Measurements from ENCODE around the gene SGMS1.

Gene SGMS1

DNA sequence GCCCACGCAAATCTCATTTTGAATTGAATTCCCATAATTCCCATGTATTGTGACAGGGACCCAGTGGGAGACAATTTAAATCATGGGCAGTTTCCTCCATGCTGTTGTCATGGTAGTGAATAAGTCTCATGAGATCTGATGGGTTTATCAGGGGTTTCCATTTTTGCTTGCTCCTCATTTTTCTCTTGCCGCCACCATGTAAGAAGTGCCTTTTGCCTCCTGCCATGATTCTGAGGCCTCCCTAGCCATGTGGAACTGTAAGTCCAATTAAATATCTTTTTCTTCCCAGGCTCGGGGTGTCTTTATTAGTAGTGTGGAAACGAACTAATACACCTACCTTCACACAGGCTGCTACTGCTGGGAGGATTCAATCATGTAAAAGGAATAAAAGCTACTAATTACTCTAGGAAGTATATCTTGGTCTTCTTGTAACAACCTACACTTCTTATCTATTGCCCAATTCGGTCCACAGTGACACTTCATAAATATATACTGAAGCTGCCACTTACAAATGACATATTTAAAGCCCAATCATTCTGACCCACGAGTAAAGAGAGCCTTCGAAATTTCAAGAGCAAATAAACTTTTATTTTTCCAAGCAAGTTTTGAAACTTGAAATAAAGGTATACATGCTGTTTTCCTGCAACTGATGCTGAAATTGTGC, 272.1 kb downstream of the SGMS1 start:
- TF ChIP-seq, protein P1, sequence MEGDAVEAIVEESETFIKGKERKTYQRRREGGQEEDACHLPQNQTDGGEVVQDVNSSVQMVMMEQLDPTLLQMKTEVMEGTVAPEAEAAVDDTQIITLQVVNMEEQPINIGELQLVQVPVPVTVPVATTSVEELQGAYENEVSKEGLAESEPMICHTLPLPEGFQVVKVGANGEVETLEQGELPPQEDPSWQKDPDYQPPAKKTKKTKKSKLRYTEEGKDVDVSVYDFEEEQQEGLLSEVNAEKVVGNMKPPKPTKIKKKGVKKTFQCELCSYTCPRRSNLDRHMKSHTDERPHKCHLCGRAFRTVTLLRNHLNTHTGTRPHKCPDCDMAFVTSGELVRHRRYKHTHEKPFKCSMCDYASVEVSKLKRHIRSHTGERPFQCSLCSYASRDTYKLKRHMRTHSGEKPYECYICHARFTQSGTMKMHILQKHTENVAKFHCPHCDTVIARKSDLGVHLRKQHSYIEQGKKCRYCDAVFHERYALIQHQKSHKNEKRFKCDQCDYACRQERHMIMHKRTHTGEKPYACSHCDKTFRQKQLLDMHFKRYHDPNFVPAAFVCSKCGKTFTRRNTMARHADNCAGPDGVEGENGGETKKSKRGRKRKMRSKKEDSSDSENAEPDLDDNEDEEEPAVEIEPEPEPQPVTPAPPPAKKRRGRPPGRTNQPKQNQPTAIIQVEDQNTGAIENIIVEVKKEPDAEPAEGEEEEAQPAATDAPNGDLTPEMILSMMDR (conservative IDR thresholded peaks at IDR 0.05; ENCODE audit: control insufficient read depth, insufficient read depth, low read depth, low read length) = no peak
- H3K4me3 ChIP-seq (ENCODE audit: control insufficient read depth, low read depth, low read length) = no peak overlapping the region
- DNase-seq (ENCODE audit: low read depth) = no peak

DNA sequence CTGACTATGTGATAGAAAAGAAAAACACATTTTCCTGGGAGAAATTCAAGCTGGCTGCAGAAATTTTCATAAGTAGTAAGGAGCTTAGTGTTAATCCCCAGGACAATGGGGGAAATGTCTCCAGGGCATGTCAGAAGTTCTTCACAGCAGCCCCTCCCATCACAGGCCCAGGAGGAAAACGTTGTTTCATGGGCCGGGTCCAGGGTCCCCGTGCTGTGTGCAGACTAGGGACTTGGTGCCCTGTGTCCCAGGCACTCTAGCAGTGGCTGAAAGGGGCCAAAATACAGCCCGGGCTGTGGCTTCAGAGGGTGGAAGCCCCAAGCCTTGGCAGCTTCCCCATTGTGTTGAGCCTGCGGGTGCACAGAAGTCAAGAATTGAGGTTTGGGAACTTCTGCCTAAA, 273.4 kb downstream of the SGMS1 start:
- TF ChIP-seq, protein P1 (conservative IDR thresholded peaks at IDR 0.05; ENCODE audit: control insufficient read depth, insufficient read depth, low read depth, low read length) = no peak
- DNase-seq (ENCODE audit: low read depth) = no peak
- H3K4me3 ChIP-seq (ENCODE audit: control insufficient read depth, low read depth, low read length) = no peak overlapping the region

DNA sequence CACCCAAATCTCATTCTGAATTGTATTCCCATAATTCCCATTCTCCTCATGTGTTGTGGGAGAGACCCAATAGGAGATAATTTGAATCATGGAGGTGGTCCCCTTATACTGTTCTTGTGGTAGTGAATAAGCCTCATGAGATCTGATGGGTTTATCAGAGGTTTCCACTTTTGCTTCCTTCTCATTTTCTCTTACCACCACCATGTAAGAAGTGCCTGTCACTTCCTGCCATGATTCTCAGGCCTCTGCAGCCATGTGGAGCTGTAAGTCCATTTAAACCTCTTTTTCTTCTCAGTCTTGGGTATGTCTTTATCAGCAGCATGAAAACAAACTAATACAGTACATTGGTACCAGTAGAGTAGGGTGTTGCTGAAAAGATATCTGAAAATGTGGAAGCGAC, 274.2 kb downstream of the SGMS1 start:
- DNase-seq (ENCODE audit: low read depth) = no peak
- TF ChIP-seq, protein P1 (conservative IDR thresholded peaks at IDR 0.05; ENCODE audit: control insufficient read depth, insufficient read depth, low read depth, low read length) = no peak
- H3K4me3 ChIP-seq (ENCODE audit: control insufficient read depth, low read depth, low read length) = no peak overlapping the region

DNA sequence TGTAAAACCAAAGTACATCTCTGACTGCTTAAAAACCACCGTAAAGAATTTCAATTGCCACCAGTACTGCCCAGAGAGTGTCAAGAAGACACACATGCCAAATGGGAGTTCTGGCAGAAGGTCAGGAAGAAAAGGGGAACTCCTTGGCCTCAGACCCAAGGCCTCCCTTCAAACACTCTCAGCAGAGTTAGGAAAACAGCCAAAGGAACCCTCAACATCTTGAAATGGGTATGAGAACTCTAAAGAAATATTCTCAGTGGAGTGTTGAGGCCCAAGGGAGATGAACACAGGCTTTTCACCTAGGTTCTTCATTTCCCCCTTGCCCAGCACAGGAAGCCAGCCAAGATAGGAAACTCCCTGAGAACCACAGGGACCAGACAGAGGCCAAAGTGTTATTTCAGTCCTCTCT, 276.4 kb downstream of the SGMS1 start:
- DNase-seq (ENCODE audit: low read depth) = peak; percentile 18
- TF ChIP-seq, protein P1 (conservative IDR thresholded peaks at IDR 0.05; ENCODE audit: control insufficient read depth, insufficient read depth, low read depth, low read length) = no peak
- H3K4me3 ChIP-seq (ENCODE audit: control insufficient read depth, low read depth, low read length) = no peak overlapping the region

DNA sequence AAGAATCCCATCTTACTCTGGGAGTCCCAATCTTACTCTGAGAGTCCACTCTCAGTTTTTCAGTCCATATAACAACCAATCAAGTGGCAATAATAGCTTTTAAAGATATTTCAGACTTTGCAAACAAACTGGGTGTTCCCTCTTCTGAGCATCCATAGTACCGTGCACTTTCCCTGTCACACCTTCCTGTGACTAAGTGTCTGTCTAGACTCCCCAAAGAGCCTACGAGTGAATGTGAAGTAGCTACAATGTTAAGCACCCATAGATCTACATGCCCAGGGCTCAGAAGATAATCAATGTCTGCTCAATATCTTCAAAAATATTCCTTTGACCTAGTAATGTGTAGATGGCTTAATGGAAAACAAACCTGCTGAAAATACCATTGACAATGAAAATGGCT, 276.8 kb downstream of the SGMS1 start:
- no peak overlapping the region for H3K4me3 ChIP-seq (ENCODE audit: control insufficient read depth, low read depth, low read length)
- TF ChIP-seq, protein P1 (conservative IDR thresholded peaks at IDR 0.05; ENCODE audit: control insufficient read depth, insufficient read depth, low read depth, low read length) = no peak
- no peak for DNase-seq (ENCODE audit: low read depth)

DNA sequence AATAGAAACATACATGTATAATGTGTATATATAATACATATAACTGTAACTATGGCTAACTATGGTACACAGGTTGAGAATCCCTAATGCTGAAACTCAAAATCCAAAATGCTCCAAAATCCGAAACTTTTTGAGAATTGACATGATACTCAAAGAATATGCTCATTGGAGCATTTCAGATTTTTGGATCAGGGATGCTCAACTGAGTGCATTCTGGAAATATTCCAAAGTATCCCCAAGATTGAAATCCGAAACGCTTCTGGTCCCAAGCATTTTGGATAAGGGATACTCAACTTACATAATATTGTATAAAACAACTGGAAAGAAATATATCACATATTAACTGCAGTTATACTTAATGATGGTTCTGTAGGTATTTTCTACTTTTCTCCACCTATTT, 278.2 kb downstream of the SGMS1 start:
- no peak for DNase-seq (ENCODE audit: low read depth)
- TF ChIP-seq, protein P1 (conservative IDR thresholded peaks at IDR 0.05; ENCODE audit: control insufficient read depth, insufficient read depth, low read depth, low read length) = no peak
- H3K4me3 ChIP-seq (ENCODE audit: control insufficient read depth, low read depth, low read length) = no peak overlapping the region

Data from fibroblast of mammary gland (primary cell).